NB4 (cell line): ENCODE measurements around the gene SLCO3A1.

Experiments used
- DNase-seq: peaks from one replicate; pipeline ENCODE4 v3.0.0; 2010; ENCODE audit warnings: low read depth
- H3K4me3 ChIP-seq: one replicate; pipeline ENCODE4 v1.5.1; 2011; ENCODE audit warnings: mild to moderate bottlenecking, low read depth, low read length, moderate library complexity
- MYC ChIP-seq: IDR thresholded peaks from 2 replicates; pipeline ENCODE4 v1.6.1; 2011; ENCODE audit warnings: low read depth, low read length
- POLR2A ChIP-seq: IDR thresholded peaks from 2 replicates; pipeline ENCODE4 v1.6.1; 2011; ENCODE audit warnings: mild to moderate bottlenecking; ENCODE audit not compliant: insufficient read length; ENCODE audit errors: extremely low read depth
- TF ChIP-seq, protein P1 (sequence below): IDR thresholded peaks from one replicate; pipeline ENCODE4 v1.5.1; 2012; ENCODE audit warnings: low read depth, low read length
- TF ChIP-seq, protein P2 (sequence below): IDR thresholded peaks from 2 replicates; pipeline ENCODE4 v1.6.1; 2011; ENCODE audit warnings: low read depth, low read length

Gene SLCO3A1

DNA sequence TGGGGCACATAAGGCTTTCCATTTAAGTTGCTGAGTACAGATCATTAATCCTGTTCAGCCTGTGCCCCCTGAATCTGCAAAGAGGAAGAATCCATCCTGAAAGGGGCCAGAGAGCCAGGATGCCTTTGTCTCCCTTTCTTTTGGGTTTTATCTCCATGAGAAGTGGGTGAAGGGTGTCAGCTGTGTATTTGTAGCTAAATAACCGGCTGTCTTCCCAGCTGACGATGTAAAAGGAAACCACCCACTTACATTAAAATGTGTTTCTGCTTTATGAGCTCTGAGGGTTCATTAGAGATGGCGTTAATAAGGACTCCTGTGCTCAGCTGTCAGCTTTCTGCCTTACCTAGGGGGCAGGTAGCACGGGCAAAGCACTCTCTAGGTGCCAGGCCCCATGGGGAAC, 83.4 kb downstream of the SLCO3A1 start:
- TF ChIP-seq, protein P1, sequence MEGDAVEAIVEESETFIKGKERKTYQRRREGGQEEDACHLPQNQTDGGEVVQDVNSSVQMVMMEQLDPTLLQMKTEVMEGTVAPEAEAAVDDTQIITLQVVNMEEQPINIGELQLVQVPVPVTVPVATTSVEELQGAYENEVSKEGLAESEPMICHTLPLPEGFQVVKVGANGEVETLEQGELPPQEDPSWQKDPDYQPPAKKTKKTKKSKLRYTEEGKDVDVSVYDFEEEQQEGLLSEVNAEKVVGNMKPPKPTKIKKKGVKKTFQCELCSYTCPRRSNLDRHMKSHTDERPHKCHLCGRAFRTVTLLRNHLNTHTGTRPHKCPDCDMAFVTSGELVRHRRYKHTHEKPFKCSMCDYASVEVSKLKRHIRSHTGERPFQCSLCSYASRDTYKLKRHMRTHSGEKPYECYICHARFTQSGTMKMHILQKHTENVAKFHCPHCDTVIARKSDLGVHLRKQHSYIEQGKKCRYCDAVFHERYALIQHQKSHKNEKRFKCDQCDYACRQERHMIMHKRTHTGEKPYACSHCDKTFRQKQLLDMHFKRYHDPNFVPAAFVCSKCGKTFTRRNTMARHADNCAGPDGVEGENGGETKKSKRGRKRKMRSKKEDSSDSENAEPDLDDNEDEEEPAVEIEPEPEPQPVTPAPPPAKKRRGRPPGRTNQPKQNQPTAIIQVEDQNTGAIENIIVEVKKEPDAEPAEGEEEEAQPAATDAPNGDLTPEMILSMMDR = no peak
- TF ChIP-seq, protein P2, sequence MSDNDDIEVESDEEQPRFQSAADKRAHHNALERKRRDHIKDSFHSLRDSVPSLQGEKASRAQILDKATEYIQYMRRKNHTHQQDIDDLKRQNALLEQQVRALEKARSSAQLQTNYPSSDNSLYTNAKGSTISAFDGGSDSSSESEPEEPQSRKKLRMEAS = no peak
- TF ChIP-seq MYC = no peak
- DNase-seq = no peak
- no peak overlapping the region for H3K4me3 ChIP-seq

DNA sequence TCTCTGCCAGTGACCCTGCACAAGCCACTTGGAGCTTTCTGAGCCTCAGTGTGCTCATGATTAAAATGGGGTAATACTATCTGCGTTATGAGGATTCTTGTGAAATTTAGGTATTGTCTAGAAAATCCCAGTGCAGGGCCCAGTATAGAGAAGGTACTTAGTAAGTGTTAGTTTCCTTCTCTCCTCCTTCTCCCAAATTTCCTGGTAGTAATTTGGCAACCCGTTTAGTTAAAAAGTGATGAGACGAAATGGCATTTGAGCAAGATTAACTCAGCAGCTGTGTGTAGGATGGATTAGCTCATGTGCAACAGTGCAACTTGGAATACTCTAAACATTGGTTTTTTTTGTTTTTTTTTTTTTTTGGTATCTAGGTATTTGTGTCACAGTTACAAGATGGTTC, 84.6 kb downstream of the SLCO3A1 start:
- DNase-seq = no peak
- H3K4me3 ChIP-seq = no peak overlapping the region
- TF ChIP-seq, protein P1 = no peak
- TF ChIP-seq MYC = no peak
- TF ChIP-seq POLR2A = no peak
- TF ChIP-seq, protein P2 = no peak

DNA sequence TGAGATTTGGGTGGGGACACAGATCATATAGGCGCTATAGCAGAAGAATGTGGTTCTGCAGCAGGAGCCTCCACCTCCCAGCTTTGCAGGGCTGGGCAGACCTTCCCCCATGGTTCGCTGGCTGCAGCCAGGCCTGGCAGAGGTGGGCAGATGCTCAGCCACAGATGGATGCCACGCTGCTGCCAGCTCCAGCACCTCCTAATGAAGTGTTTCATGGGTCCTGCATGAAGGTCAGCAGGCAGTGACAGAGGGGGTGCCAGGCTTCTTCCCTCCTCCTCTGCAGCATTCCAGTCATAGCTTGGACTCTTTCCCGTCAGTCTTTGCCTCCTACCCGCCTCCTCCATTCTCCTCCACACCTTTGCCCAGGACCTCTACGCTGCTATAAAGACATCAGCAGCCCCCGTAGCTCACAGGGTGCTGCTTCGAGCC, 85.9 kb downstream of the SLCO3A1 start:
- no peak for DNase-seq
- H3K4me3 ChIP-seq = no peak overlapping the region
- TF ChIP-seq, protein P1 = no peak
- TF ChIP-seq MYC (no peak), POLR2A (no peak)
- TF ChIP-seq, protein P2 = no peak

DNA sequence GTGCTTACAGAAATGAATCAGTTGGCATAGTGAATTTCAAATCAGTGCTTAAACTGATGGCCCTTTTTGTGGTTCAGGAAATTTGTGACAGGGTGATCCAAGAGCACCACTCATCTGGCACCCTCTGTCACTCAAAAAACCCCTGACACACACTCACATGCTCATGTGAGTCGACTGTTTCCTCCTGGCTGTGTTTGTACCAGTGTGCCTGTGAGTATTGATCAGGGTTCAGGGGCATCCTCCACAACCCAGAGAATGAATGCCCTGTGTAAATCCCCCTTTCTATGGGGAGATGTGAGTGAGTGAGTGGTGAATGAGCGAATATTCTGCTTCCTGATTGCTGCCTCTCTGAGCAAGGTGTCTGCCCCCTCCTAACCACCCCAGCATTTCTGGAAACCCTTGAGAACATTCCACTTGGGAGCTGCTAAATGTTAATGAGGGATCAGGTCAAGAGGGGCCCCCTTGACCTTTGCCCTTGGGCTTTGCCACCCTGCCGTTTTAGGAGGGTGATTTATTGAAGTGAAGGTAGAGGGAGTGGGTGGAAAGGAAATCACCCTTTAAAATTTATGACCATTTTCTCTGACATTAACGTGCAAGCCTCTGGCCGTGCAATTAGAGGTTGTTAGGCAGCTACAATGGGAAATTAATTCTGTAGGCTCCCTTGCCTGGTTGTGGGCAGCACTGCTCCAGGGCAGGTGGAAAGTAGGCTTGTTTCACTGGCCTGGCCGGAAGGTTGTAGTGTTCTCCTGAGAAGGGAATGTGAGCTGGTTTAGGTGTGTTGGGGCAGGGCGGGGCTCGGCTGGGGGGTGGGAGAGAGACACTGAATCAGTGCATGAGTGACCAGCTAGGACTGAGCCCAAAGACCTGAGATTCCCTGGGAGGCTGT, 87.2 kb downstream of the SLCO3A1 start:
- DNase-seq = no peak
- TF ChIP-seq MYC (no peak), POLR2A (no peak)
- TF ChIP-seq, protein P2 = no peak
- TF ChIP-seq, protein P1 = no peak
- H3K4me3 ChIP-seq = no peak overlapping the region

DNA sequence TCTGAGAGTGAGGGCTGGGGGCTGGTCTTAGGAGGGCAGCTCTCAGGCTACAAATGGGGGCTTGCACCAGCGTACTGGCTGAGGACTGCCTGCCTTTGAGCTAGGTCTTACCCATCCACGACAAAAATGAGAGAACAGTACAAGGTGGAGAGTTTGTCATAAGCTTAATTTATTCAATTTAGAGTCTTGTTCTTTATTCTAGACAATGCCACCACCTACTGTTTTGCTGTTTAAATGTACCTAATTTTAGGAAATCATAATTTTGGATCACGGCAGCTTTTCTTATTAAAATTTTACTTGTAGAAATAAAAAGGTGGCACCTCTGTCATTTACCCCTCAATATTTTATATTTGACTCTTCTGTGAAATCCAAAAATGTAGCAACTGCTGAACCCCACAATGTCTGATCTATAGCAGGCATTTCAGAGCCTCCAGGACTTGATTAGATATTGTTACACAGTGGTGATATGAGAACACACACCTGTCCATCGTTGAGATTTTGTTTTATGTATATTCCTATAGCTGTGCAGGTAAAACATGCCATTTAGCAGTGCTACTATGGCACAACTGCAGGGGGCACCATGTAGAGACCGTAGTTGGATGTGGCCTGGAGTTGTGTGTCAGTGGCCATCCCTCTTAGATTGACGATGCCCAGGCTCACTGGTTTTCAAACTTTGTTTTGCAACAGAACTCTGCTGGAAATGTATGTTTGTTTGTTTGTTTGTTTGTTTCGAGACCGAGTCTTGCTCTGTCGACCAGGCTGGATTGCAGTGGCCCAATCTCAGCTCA, 88.6 kb downstream of the SLCO3A1 start:
- no peak for DNase-seq
- H3K4me3 ChIP-seq = no peak overlapping the region
- TF ChIP-seq MYC (no peak), POLR2A (no peak)
- TF ChIP-seq, protein P1 = no peak
- TF ChIP-seq, protein P2 = no peak
